HG02623 (cell line): Measurements from ENCODE around the gene ZDHHC11.
"Not testable (repeated sequence)": the region's sequence is repeated elsewhere in the genome, so short reads cannot be mapped to it uniquely, and the experiment has no call there.

Experiments
- ATAC-seq: cut with Tn5 transposase; IDR thresholded peaks from one replicate; pipeline ENCODE4 v1.9.1; 2021; ENCODE audit warnings: moderate library complexity; ENCODE audit not compliant: unreplicated experiment

Gene ZDHHC11

DNA sequence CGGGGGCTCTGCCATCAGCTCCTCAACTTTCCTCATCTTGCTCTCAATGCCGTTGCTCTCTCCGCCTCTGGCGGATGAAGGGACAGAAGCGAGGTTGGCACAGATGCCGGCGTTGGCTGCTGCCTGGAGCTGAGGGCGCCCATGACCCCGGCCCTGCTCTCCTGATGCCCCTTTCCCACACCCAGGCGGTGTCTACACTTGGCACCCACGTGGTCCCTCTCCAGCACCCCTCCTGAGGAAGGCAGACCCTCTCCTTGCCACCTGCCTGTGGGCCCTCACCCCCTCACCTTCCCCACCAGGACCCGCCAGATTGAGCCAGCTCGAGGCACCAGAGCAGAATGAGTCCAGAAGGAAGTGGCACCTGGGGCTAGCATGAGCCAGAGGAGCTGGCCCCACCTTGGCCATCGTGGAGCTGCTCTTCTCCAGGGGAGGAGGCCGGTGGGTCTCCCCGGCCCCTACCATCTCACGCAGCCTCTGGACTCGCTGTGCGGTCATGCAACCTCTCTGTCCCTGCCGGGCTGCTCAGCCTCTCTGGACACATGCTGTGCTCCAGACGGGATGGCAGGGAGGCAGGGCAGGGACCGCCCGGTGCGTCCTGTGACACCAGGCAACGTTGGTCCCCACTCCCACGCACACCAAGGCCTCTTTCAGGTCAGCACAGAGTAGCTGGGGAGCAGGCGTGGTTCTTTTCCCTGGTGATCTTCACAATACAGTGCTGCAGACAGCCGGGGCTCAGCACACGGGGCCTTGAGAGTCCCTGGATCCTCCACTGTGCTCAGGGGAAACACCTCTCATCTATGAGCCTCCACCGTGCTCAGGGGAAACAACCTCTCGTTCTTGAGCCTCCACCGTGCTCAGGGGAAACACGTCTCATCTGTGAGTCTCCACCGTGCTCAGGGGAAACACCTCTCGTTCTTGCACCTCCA, 4.8 kb downstream of the ZDHHC11 start:
- ATAC-seq, result not testable (repeated sequence)

DNA sequence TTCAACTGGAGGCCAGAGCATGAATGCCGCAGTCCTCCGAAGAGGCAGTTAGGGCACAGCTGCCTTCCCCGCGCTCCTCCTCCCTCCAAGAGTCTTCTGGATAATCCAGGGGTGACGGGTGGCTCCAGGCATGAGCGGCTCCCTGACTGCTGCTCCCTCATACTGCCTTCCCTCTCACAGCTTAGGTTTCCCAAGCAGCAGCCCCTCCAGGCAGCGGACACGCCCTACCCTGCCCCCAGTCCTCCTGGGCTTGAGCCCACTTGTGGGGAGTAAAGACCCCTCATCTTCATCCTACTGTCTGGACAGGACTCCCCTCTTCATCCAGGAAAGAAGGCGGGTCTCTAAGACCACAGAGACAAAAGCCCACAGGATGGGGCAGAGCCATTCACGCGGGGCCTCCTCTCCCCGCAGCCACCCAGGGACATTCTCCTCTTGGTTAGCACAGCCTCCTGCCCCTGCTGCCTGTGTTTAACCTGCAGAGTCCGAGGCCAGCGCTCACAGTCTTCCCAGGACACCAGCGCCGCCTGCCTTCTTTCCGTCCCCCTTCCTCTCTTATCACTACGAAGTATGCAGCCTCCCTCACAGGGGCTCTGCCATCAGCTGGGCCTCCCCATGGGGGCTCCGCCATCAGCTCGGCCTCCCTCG, 5.6 kb downstream of the ZDHHC11 start:
- not testable (repeated sequence) for ATAC-seq

DNA sequence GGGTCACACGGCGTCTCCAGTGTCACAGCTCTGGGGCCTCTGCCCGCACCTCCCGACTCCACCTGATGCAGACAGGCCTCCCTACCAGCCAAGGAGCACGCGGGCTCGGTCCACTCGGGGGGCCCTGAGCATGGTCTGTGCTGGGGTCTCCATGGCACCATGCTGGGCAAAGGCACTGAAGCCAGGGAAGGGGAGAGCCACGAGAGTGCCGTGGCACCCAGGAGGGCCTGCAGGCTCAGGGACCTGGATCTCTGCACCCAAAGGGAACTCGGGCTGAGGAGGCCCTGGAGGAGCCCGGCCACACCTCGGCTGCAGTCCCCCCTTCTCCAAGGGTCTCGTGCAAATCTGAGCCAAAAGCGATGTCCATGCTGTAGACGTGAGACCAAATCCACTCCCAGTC, 6.4 kb downstream of the ZDHHC11 start:
- ATAC-seq, result not testable (repeated sequence)

DNA sequence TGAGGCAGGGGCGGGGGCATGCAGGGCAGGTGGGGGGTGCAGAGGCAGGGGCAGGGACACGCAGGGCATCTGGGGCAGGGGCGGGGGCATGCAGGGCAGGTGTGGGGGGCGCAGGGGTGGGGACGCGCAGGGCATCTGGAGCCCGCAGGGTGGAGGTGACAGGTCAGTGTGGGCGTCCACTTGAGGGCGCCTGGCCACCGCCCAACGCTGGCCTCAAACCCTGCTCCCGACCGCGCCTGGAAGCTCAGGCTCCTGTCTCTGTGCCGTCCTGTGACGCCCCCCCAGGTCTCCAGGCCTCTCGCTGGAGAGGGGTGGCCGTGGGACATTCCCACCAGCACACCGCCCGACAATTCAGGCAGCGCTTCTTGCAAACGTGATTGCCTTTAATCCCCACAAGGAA, 6.9 kb downstream of the ZDHHC11 start:
- ATAC-seq, result not testable (repeated sequence)

DNA sequence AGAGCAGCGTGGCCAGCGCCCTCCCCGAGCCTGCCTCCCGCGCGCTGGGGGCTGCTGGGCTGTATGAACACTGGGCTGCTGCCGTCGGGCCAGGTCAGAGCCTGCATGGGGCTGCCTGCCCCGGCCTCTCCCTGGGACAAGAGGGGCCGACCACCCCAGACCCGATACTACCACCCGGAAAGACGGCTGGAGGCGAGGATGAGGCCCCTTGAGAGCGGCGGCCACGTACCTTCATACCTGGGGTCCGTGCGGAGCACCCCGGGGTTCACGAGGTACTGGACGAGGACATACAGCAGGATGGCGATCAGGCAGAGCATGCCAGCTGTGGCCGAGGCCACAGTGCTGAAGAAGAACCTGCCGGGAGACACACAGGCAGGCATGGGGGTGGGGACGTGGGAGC, 7.4 kb downstream of the ZDHHC11 start:
- not testable (repeated sequence) for ATAC-seq

DNA sequence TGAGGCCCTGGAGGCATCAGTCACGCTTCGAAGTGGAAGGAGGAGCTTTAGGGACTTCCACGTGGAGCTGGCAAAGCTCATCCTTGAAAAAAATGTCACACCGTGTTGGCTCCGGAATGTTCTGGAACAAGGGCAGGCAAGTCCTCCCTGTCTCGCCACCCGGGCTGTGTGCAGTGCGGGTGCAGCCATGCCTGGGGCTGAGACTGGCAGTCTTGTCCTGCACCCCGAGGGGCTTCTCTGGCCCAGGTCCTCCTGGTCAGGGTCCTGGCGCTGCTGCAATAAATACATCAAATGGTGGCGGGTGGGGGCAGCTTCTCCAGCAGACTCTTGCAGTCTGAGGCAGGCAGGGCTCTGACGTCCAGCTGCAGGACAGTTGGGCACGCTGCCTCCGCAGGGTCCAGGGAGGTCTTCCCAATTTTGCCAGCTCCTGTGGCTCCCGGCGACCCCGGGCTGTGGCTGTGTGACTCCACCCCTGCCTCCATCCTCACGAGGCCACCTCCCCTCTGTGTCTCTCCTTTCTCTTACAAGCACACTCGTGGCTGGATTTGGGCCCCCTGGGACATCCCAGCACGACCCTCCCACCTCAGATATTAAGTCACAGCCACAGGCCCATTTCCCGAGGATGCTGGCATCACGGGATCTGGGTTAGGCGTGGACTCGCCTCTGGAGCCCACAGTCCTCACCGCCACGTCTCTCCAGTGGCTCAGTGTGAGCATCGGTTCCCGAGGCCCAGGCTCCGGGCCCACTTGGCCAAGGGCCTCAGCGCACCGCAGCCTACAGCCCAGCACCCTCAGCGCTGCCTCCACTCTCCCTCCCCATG, 8.2 kb downstream of the ZDHHC11 start:
- not testable (repeated sequence) for ATAC-seq

DNA sequence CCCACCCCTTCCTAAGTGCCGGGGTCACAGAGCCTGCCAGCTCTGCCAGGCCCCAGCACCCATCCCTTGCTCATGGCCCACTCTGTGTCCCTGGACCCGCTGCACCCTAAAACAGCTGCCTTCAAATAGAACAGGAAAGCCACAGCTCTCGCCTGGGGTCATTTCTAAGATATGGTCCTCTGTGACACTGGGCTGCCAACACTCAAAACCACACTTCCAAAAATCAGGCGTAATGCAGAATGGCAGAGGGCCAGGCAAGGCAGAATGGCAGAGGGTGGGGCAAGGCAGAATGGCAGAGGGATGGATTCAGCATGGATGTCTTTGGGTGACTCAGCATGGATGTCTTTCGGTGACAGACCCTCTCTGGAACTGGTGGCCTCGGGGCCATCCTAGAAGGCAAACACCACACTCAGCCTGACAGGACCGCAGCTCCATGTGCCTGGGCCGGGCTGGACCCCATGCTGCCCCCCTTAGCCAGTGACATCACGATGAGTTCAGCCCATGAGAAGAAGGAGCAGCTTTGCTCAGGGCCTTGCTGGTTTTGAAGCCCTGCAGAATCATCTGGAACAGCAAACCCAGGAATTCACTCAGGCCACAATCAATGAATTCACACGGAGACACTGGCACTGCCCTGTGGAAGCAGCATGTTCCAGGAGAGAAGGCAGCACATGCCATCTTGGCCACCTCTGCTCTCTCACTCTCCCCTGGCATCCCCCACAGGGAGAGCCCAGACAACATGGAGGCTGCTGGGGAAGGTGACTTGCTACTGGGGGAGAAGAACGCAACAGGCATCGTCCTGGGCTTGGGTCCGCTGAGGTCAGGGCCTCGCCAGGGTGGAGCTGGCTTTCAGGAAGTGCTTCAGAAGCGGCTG, 9.0 kb downstream of the ZDHHC11 start:
- not testable (repeated sequence) for ATAC-seq

DNA sequence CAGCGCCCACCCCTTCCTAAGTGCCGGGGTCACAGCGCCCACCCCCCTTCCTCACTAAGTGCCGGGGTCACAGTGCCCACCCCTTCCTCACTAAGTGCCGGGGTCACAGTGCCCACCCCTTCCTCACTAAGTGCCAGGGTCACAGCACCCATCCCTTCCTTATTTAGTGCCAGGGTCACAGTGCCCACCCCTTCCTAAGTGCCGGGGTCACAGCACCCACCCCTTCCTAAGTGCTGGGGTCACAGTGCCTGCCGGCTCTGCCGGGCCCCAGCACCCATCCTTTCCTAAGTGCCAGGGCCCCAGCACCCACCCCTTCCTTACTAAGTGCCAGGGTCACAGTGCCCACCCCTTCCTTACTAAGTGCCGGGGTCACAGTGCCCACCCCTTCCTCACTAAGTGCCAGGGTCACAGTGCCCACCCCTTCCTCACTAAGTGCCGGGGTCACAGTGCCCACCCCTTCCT, 9.8 kb downstream of the ZDHHC11 start:
- ATAC-seq, result not testable (repeated sequence)

DNA sequence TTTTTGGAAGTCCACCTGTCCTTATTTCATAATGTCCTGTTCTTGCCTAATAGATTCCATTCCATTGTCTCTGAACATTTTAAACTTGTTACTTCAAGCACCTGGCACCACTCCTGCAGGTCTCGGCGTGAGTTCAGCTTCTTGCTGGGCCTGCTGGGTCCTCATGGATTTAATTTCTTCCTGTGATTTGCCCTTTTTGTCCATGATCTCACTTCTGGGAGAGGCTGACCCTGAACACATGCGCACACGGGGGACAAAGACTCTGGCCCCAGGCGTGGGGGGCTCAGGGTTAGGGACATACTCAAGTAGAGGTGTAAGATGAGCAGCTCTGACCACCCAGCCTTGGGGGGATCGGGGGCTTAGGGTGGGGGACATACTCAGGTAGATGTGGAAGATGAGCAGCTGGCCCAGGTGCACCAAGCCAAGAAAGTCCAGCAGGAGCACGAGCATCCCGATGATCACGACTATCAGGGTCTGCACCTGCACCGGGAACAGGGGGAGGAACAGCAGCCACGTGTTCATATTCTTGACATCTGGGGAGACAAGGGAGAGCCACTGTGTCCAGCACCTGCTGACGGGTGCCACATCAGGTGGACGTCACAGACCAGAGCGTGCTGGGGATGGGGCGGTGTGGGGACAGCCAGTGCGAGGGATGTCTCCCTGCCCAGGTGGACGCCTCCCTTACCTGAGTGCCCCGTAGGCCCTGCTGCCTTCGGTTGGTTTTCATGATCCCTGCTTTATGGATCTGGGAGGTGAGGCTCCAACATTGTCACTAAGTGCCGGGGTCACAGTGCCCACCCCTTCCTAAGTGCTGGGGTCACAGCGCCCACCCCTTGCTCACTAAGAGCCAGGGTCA, 10.4 kb downstream of the ZDHHC11 start:
- ATAC-seq, result not testable (repeated sequence)

DNA sequence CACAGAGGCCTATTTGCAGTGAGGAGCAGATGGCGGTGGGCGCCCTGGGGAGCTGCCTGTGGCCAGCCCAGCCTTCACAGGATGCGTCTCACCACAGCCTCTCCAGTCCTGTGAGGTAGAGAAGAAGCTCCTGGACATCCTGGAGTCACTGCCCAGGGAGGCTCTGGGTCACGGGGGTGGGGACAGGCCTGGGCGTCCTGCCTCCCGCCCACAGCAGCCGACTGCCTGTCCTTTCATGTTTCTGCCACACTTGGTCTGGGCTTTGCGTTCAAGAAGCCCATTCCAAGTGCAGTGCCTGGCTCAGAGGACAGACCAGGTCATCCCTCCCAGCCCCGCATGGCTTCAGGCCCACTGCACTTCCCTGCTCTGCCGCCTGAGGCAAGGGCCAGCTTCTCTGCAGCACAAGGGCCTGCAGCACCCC, 12.3 kb downstream of the ZDHHC11 start:
- not testable (repeated sequence) for ATAC-seq

DNA sequence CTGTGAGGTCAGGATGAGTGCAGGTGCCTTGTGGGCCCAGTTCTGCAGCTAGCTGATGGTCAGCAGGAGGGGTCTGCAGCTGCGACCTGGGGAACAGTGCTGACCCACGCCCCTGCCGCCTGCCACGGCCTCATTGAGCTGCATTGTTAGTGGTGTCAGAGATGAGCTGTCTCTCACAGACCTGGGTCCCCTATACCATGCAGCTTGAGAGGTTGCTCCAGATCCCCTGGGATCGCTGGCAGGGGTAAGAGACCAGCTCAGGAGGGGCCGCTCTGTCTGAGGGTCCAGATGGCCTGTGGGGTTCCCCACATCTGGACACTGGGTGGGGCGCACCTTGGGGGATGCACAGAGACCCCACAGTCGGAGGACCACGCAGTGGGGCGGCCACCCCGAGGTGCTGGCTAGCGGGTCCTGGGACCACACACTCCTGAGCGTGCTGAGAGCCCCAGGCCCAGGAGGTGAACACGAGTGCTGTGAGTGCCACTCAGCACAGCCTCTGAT, 13.1 kb downstream of the ZDHHC11 start:
- not testable (repeated sequence) for ATAC-seq

DNA sequence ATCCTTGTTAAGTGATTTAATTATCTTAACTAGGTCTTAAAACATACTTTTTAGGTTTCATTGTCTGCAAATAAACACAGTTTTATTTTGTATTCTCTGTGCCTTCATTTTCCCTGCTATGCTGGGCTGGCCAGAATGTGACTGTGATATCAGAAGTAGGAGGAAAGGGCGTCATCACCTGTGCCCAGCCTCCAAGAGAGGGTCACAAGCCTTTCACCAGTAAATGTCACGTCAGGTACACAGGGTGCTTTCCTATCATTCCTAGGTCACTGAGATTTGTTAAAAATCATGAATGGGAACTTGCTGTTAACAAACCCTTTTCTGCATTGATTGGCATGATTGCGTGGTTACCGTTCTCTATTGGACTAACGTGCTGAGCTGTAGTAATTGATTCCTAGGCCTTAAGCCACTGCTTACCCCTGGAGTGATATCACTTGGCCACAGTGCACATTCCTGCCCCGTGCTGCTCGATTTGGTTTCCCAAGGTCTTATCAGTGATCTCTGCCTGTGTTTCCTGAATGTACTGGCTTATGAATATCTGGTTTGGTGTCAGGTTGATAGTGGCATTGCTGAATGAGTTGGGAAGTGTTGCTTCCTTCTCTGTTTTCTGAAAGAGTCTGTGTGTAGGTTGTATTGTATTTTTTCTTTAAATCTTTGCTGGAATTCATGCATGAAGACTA, 14.7 kb downstream of the ZDHHC11 start:
- ATAC-seq, result not testable (repeated sequence)

DNA sequence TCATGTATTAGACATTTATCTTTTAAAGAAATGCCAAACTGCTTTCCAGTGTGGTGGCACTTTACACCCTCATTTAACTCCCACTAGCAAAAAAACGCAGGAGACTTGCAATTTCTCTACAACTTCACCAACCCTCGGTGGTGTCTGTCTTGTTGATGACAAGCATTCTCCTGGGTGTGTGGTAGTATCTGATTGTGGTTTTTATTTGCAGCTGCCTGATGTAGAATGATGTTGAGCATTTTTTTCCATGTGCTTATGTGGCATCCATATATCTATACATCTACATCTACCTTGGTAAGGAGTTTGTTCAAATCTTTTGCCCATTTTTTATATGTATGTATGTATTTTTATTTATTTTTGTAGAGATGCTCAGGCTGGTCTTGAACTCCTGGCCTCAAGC, 16.8 kb downstream of the ZDHHC11 start:
- ATAC-seq, result not testable (repeated sequence)

DNA sequence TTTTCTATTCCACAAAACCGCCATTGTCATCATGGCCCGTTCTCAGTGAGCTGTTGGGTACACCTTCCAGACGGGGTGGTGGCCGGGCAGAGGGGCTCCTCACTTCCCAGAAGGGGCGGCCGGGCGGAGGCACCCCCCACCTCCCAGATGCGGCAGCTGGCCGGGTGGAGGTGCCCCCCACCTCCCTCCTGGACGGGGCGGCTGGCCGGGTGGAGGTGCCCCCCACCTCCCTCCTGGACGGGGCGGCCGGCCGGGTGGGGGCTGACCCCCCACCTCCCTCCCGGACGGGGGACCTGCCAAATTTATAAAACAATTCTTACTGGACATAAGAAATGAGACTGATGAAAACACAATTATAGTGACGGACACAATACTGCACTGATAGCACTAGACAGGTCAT, 22.6 kb downstream of the ZDHHC11 start:
- not testable (repeated sequence) for ATAC-seq

DNA sequence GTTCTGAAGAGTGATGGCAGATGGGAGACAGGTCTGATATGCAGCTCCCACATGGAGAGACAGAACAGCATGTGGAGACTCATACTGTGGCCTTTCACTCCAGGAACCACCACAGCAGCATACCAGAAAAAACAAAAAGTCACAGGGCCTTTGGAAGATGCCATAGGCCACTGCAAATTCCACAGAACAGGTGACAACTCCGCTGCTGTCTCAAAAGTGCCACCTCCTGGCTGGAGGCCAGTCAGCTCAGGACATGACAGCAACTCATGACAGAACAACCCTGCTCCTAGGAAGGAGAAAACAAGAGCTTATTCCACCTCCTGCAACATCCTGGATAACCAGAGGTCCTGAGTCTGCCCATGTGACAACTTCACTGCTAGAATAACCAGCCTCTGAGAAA, 25.2 kb downstream of the ZDHHC11 start:
- ATAC-seq, result not testable (repeated sequence)

DNA sequence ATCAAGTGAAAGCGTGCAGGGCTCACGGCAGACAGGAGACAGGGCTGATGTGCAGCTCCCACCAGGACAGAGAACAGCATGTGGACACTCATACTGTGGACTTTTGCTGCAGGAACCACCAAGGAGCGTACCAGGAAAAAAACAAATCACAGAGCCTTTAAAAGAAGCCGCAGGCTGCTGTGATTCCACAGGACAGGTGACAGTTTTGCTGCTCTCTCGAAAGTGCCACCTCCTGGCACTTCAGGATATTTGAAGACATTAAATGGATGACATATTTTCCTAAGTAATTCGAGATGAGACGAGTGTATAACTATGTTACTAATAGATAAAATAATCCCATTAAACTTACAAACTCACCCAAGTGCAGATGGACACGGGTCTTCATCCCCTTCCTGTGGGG, 29.3 kb downstream of the ZDHHC11 start:
- ATAC-seq, result no peak

DNA sequence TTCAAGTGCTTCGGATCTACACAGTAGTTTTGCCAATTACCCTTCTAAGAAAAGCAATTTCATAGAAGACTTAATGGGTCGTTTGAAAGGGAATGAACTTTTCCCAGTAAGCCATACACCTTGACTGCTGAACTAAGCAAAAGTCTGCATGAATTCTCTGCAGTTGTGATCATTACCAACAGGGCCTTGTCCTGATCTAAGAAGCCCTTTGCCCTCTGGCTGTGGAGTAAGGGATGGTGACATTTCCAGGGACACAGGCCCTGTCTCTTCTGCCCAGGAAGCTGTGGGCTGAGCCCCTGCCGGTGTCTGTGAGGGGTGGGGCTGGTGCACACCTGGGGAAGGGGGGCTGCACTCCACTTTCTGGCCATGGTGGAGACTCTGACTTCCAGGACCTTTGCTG, 30.5 kb downstream of the ZDHHC11 start:
- no peak for ATAC-seq

DNA sequence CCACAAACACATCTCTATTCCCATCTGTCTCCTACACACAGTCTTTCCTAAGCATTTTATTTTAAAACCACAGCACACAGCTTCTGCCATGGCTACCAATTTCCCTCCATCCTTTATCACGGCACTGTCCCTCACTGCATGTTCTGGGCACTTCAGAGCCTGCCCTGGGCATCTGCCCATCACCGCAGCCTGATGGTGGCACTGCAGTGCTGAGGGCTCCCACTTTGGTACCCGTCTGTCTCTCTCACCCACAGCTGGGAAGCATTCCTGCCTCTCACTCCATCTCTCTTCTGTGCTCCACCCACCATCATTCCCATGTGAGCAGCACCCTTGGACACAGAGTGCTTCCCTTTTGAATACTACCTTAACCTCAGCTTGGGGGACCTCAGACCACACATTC, 31.7 kb downstream of the ZDHHC11 start:
- ATAC-seq, result no peak
